ENCODE measurements around the gene ACAA1. TPM values are rescaled to one million over a fixed set of nuclear protein-coding genes. Genes with fewer than 3 reads are reported as not detected.

Gene ACAA1
- total and polyA plus RNA-seq, 2 of the 13 experiments (the other 11 are each of a cell fraction or from before 2014, with no cell fraction given) = 60.8 to 188 TPM

DNA sequence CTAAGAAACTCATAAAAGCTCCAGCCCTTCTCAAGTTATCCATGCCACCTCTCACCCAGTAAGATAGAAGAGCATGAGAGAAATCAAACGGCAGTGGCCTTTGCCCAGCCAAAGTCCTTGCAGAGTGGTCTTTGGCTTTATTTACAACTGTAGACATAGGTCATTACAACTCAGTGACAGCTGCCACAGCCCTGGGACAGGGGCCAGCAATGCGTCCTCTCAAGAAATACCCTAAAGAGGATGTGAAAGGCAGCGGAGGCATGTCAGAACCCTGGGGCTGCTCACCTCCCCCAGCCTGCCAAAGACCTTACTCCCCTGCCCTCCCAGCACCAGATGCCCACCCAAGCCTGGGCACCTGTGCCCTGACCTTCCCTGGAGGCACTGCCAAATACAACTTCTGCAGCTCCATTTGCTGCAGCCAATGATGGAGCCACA is 6.3 kb downstream of the ACAA1 start (continued):
- TF ChIP-seq GABPB1 (CRISPR knock-in tag; IDR thresholded peaks at IDR 0.05) (no peak), CENPT (CRISPR knock-in tag; IDR thresholded peaks at IDR 0.05; ENCODE audit: low read depth) (no peak), CAMTA2 (CRISPR knock-in tag; IDR thresholded peaks at IDR 0.05; ENCODE audit: borderline replicate concordance) (no peak), ZNF776 (CRISPR knock-in tag; IDR thresholded peaks at IDR 0.05) (no peak), ZNF629 (CRISPR knock-in tag; conservative IDR thresholded peaks at IDR 0.05) (no peak), ZNF747 (CRISPR knock-in tag; IDR thresholded peaks at IDR 0.05; ENCODE audit: borderline replicate concordance) (no peak), SNRNP70 (IDR thresholded peaks at IDR 0.05; ENCODE audit: low read depth, low read length) (no peak), MAZ (IDR thresholded peaks at IDR 0.05; ENCODE audit: borderline replicate concordance, low read depth, low read length) (no peak), MAZ (CRISPR knock-in tag; IDR thresholded peaks at IDR 0.05; ENCODE audit: low read depth) (no peak), ZNF780A (CRISPR knock-in tag; IDR thresholded peaks at IDR 0.05) (no peak), EP300 (IDR thresholded peaks at IDR 0.05; ENCODE audit: low read depth in 2 of 2, low read length in 2 of 2) (peak in 1 of 2 experiments; percentile 77; a peak in 2 of 4 replicates), EP300 (CRISPR knock-in tag; IDR thresholded peaks at IDR 0.05; ENCODE audit: borderline replicate concordance) (no peak), ZNF30 (CRISPR knock-in tag; IDR thresholded peaks at IDR 0.05) (no peak)
- TF ChIP-seq, protein P1, sequence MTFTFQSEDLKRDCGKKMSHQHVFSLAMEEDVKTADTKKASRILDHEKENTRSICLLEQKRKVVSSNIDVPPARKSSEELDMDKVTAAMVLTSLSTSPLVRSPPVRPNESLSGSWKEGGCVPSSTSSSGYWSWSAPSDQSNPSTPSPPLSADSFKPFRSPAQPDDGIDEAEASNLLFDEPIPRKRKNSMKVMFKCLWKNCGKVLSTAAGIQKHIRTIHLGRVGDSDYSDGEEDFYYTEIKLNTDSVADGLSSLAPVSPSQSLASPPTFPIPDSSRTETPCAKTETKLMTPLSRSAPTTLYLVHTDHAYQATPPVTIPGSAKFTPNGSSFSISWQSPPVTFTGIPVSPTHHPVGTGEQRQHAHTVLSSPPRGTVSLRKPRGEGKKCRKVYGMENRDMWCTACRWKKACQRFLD (CRISPR knock-in tag; IDR thresholded peaks at IDR 0.05; ENCODE audit: borderline replicate concordance) = no peak
- TF ChIP-seq, protein P2, sequence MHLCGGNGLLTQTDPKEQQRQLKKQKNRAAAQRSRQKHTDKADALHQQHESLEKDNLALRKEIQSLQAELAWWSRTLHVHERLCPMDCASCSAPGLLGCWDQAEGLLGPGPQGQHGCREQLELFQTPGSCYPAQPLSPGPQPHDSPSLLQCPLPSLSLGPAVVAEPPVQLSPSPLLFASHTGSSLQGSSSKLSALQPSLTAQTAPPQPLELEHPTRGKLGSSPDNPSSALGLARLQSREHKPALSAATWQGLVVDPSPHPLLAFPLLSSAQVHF (CRISPR knock-in tag; IDR thresholded peaks at IDR 0.05) = no peak
- TF ChIP-seq, protein P3, sequence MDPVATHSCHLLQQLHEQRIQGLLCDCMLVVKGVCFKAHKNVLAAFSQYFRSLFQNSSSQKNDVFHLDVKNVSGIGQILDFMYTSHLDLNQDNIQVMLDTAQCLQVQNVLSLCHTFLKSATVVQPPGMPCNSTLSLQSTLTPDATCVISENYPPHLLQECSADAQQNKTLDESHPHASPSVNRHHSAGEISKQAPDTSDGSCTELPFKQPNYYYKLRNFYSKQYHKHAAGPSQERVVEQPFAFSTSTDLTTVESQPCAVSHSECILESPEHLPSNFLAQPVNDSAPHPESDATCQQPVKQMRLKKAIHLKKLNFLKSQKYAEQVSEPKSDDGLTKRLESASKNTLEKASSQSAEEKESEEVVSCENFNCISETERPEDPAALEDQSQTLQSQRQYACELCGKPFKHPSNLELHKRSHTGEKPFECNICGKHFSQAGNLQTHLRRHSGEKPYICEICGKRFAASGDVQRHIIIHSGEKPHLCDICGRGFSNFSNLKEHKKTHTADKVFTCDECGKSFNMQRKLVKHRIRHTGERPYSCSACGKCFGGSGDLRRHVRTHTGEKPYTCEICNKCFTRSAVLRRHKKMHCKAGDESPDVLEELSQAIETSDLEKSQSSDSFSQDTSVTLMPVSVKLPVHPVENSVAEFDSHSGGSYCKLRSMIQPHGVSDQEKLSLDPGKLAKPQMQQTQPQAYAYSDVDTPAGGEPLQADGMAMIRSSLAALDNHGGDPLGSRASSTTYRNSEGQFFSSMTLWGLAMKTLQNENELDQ (CRISPR knock-in tag; IDR thresholded peaks at IDR 0.05; ENCODE audit: borderline replicate concordance) = no peak
- TF ChIP-seq, protein P4, sequence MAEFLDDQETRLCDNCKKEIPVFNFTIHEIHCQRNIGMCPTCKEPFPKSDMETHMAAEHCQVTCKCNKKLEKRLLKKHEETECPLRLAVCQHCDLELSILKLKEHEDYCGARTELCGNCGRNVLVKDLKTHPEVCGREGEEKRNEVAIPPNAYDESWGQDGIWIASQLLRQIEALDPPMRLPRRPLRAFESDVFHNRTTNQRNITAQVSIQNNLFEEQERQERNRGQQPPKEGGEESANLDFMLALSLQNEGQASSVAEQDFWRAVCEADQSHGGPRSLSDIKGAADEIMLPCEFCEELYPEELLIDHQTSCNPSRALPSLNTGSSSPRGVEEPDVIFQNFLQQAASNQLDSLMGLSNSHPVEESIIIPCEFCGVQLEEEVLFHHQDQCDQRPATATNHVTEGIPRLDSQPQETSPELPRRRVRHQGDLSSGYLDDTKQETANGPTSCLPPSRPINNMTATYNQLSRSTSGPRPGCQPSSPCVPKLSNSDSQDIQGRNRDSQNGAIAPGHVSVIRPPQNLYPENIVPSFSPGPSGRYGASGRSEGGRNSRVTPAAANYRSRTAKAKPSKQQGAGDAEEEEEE (CRISPR knock-in tag; IDR thresholded peaks at IDR 0.05; ENCODE audit: borderline replicate concordance) = no peak
- TF ChIP-seq, protein P5, sequence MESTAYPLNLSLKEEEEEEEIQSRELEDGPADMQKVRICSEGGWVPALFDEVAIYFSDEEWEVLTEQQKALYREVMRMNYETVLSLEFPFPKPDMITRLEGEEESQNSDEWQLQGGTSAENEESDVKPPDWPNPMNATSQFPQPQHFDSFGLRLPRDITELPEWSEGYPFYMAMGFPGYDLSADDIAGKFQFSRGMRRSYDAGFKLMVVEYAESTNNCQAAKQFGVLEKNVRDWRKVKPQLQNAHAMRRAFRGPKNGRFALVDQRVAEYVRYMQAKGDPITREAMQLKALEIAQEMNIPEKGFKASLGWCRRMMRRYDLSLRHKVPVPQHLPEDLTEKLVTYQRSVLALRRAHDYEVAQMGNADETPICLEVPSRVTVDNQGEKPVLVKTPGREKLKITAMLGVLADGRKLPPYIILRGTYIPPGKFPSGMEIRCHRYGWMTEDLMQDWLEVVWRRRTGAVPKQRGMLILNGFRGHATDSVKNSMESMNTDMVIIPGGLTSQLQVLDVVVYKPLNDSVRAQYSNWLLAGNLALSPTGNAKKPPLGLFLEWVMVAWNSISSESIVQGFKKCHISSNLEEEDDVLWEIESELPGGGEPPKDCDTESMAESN (CRISPR knock-in tag; conservative IDR thresholded peaks at IDR 0.05) = no peak
- TF ChIP-seq, protein P6, sequence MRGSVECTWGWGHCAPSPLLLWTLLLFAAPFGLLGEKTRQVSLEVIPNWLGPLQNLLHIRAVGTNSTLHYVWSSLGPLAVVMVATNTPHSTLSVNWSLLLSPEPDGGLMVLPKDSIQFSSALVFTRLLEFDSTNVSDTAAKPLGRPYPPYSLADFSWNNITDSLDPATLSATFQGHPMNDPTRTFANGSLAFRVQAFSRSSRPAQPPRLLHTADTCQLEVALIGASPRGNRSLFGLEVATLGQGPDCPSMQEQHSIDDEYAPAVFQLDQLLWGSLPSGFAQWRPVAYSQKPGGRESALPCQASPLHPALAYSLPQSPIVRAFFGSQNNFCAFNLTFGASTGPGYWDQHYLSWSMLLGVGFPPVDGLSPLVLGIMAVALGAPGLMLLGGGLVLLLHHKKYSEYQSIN (CRISPR knock-in tag; IDR thresholded peaks at IDR 0.05; ENCODE audit: borderline replicate concordance) = no peak
